Small intestine (tissue), 16 donors: ENCODE data around the gene POLR2J. TPM values are rescaled to one million over a fixed set of nuclear protein-coding genes. Genes with fewer than 3 reads are reported as not detected.
"Not testable (repeated sequence)": the region's sequence is repeated elsewhere in the genome, so short reads cannot be mapped to it uniquely, and the experiment has no call there.

Experiments
- DNase-seq, 2 donors: peaks; one replicate each; pipeline versions ENCODE4 v3.0.0 to v3.0.0-alpha.2; 2013
- FAIRE-seq: peaks from 2 replicates; lab custom pipeline; 2012; peaks lifted over from hg19 to GRCh38; lab: Jason Lieb, UNC
- H3K27ac ChIP-seq, 3 donors: one replicate each; pipeline ENCODE4 v1.5.1; 2013; ENCODE audit warnings: low read length in 2 of 3, mild to moderate bottlenecking in 2 of 3, control low read depth in 1 of 3, inconsistent platforms in 1 of 3, low read depth in 1 of 3, moderate library complexity in 1 of 3
- H3K27me3 ChIP-seq, 3 donors: one replicate each; pipeline ENCODE4 v1.6.1; 2013; ENCODE audit warnings: low read length in 3 of 3, inconsistent platforms in 1 of 3; ENCODE audit not compliant: control insufficient read depth in 3 of 3, insufficient read depth in 3 of 3
- H3K36me3 ChIP-seq, 3 donors: one replicate each; pipeline ENCODE4 v1.6.1; 2013; ENCODE audit warnings: low read length in 3 of 3, inconsistent platforms in 1 of 3, low read depth in 1 of 3, mild to moderate bottlenecking in 1 of 3, moderate library complexity in 1 of 3; ENCODE audit not compliant: control insufficient read depth in 3 of 3, insufficient read depth in 2 of 3
- H3K4me1 ChIP-seq, 3 donors: one replicate each; pipeline ENCODE4 v1.6.1; 2013; ENCODE audit warnings: low read length in 2 of 3, inconsistent platforms in 1 of 3, low read depth in 1 of 3, mild to moderate bottlenecking in 1 of 3, moderate library complexity in 1 of 3; ENCODE audit not compliant: control insufficient read depth in 3 of 3, insufficient read depth in 2 of 3
- H3K4me3 ChIP-seq, 3 donors: one replicate each; pipeline ENCODE4 v1.5.1; 2013; ENCODE audit warnings: low read length in 3 of 3, control low read depth in 1 of 3, inconsistent platforms in 1 of 3, low read depth in 1 of 3, mild to moderate bottlenecking in 1 of 3, moderate library complexity in 1 of 3
- H3K9me3 ChIP-seq, 2 donors: one replicate each; pipeline ENCODE4 v1.6.1; 2013; ENCODE audit warnings: low read depth in 1 of 2, low read length in 1 of 2; ENCODE audit not compliant: control insufficient read depth in 2 of 2, insufficient read depth in 1 of 2
- WGBS, 3 donors: extraction: QIAGEN DNeasy Blood & Tissue Kit; methylation state at CpG; one replicate each; pipeline ENCODE4 v1.1.7; 2013; 5-methylcytosine and 5-hydroxymethylcytosine counted together
- long read RNA-seq, 10 donors: transcript quantifications; one replicate each; lab custom pipeline, GENCODE V29; 2026
- polyA plus RNA-seq, 4 donors: library from polyadenylated mRNA; stranded (reverse) in 3 of 4; unstranded in 1 of 4; fragments of 200-250 nt in 3 of 4; fragments of 120-200 nt in 1 of 4; gene quantifications; one replicate each; pipeline versions ENCODE4 v1.2.1 to v1.2.3, GENCODE V29; 2013
- donor health status: healthy with polysubstance abuse.
- donor health status: control.
- donor health status: control.
- donor health status: Bipolar disorder and iron deficiency.
- donor health status: healthy.

POLR2J gene
- polyA plus RNA-seq: 100 to 1,000 TPM in 2 of 4 donors, 10 to 100 TPM in 2; 51.4 to 169 (median 110) TPM
- long read RNA-seq, donor 1, transcript POLR2J-201 (4 exons, 932 nt): major isoform, 97 of 121 reads
- long read RNA-seq, donor 1, partial matches to known transcripts: 24 of 121 reads
- long read RNA-seq, donor 1, other reads (novel, unspliced or antisense): 0 of 121 reads
- long read RNA-seq, donor 2, transcript POLR2J-201 (4 exons, 932 nt): major isoform, 21 of 21 reads
- long read RNA-seq, donor 2, partial matches to known transcripts: 0 of 21 reads
- long read RNA-seq, donor 2, other reads (novel, unspliced or antisense): 0 of 21 reads
- long read RNA-seq, donor 3, transcript POLR2J-201 (4 exons, 932 nt): major isoform, 25 of 25 reads
- long read RNA-seq, donor 3, partial matches to known transcripts: 0 of 25 reads
- long read RNA-seq, donor 3, other reads (novel, unspliced or antisense): 0 of 25 reads
- long read RNA-seq, donor 4, partial matches to known transcripts: 0 of 3 reads
- long read RNA-seq, donor 4, other reads (novel, unspliced or antisense): 0 of 3 reads
- long read RNA-seq, donor 5, transcript POLR2J-201 (4 exons, 932 nt): major isoform, 10 of 10 reads
- long read RNA-seq, donor 5, partial matches to known transcripts: 0 of 10 reads
- long read RNA-seq, donor 5, other reads (novel, unspliced or antisense): 0 of 10 reads
- long read RNA-seq, donor 6, transcript POLR2J-201 (4 exons, 932 nt): major isoform, 50 of 62 reads
- long read RNA-seq, donor 6, partial matches to known transcripts: 12 of 62 reads
- long read RNA-seq, donor 6, other reads (novel, unspliced or antisense): 0 of 62 reads
- long read RNA-seq, donor 7, transcript POLR2J-201 (4 exons, 932 nt): major isoform, 129 of 141 reads
- long read RNA-seq, donor 7, partial matches to known transcripts: 12 of 141 reads
- long read RNA-seq, donor 7, other reads (novel, unspliced or antisense): 0 of 141 reads
- long read RNA-seq, donor 8, partial matches to known transcripts: 0 of 3 reads
- long read RNA-seq, donor 8, other reads (novel, unspliced or antisense): 0 of 3 reads
- long read RNA-seq, donor 9, transcript POLR2J-201 (4 exons, 932 nt): major isoform, 9 of 9 reads
- long read RNA-seq, donor 9, partial matches to known transcripts: 0 of 9 reads
- long read RNA-seq, donor 9, other reads (novel, unspliced or antisense): 0 of 9 reads
- long read RNA-seq, donor 10, transcript POLR2J-201 (4 exons, 932 nt): major isoform, 60 of 60 reads
- long read RNA-seq, donor 10, partial matches to known transcripts: 0 of 60 reads
- long read RNA-seq, donor 10, other reads (novel, unspliced or antisense): 0 of 60 reads

- H3K9me3 ChIP-seq, H3K27me3 ChIP-seq, H3K36me3 ChIP-seq, H3K4me1 ChIP-seq, FAIRE-seq, H3K27ac ChIP-seq: not testable (repeated sequence)
- DNase-seq: peak; percentile 30 to 51
- 0% methylated on average over 9 to 57 of the region's 72 CpGs for WGBS, 3 donors
- H3K4me3 ChIP-seq: peak within 1 kb of the TSS in 2 of 3 donors; percentile 38 to 41
These were observed at the start of gene POLR2J for GRCh38 chr7:102478314-102479208. Gene POLR2J, minus strand, starts transcription at chr7:102478922. Its CDS starts 62 bp downstream, at chr7:102478860.

- H3K4me1 ChIP-seq, H3K27ac ChIP-seq, H3K9me3 ChIP-seq, DNase-seq, H3K27me3 ChIP-seq, H3K36me3 ChIP-seq, H3K4me3 ChIP-seq, FAIRE-seq: not testable (repeated sequence)
- 93 to 100% methylated on average over 1 to 3 of the region's 13 CpGs; no CpG with 5 or more reads in 1 of the 3 donors for WGBS, 3 donors
These were observed 49.4 kb upstream of the POLR2J start for GRCh38 chr7:102527822-102528793.

GRCh38 chr7:102527182-102527581, 48.5 kb upstream of the POLR2J start:
- not testable (repeated sequence) for H3K4me1 ChIP-seq, H3K36me3 ChIP-seq, H3K27me3 ChIP-seq, H3K9me3 ChIP-seq, DNase-seq, H3K4me3 ChIP-seq, FAIRE-seq, H3K27ac ChIP-seq
- WGBS, 3 donors: 85 to 95% (median 89%) methylated on average over 1 of the region's 8 CpGs

GRCh38 chr7:102524803-102525202, 46.1 kb upstream of the POLR2J start:
- WGBS, 3 donors: 20 to 57% (median 45%) methylated on average over 1 of the region's 2 CpGs

GRCh38 chr7:102520797-102521196, 42.1 kb upstream of the POLR2J start:
- H3K4me3 ChIP-seq, H3K4me1 ChIP-seq, H3K27me3 ChIP-seq, DNase-seq, H3K36me3 ChIP-seq, H3K27ac ChIP-seq, H3K9me3 ChIP-seq, FAIRE-seq: not testable (repeated sequence)
- 80 to 93% methylated on average over 4 of the region's 5 CpGs; no CpG with 5 or more reads in 1 of the 3 donors for WGBS, 3 donors

More at GRCh38 chr7:102524803-102525202, 46.1 kb upstream of the POLR2J start:
- FAIRE-seq, H3K4me3 ChIP-seq, H3K27ac ChIP-seq, H3K36me3 ChIP-seq, DNase-seq, H3K27me3 ChIP-seq, H3K4me1 ChIP-seq, H3K9me3 ChIP-seq: not testable (repeated sequence)

GRCh38 chr7:102517550-102518147, 38.9 kb upstream of the POLR2J start, which contains the start of gene RASA4B:
Gene RASA4B, minus strand, starts transcription at chr7:102517777. Its CDS starts 67 bp downstream, at chr7:102517710.
- peak within 1 kb of the TSS in 1 of 3 donors; percentile 48 for H3K4me3 ChIP-seq
- DNase-seq: peak in 1 of 2 donors; percentile 1
- H3K27me3 ChIP-seq, H3K36me3 ChIP-seq, H3K9me3 ChIP-seq, H3K4me1 ChIP-seq, H3K27ac ChIP-seq, FAIRE-seq: not testable (repeated sequence)
- WGBS, 3 donors: 0 to 1% (median 0%) methylated on average over 2 to 21 of the region's 61 CpGs
